ENCODE measurements around the gene LUC7L3. TPM values are rescaled to one million over a fixed set of nuclear protein-coding genes. Genes with fewer than 3 reads are reported as not detected.

Gene LUC7L3
- total RNA-seq, 1 experiment from 2014 or later: 108 TPM

GRCh38 chr17:50684288-50684611 is 35.2 kb upstream of the LUC7L3 start:
- peaks cover 39% of the 10 kb centered on the region for H3K4me1 Mint-ChIP-seq (ENCODE audit: insufficient read depth, unreplicated experiment)
- peak overlapping the region; percentile 46 for H3K27ac Mint-ChIP-seq (ENCODE audit: low read depth, unreplicated experiment)
- ChIA-PET CTCF (interaction anchor here (1.0 to 9.0 kb wide), 4 partner anchors 9 to 54 kb away, joined by 4 to 118 read pairs (median 14); partner anchors contain the start of gene ABCC3), POLR2A (interaction anchor here (1.0 to 4.1 kb wide), 6 partner anchors 10 to 166 kb away, joined by 3 to 29 read pairs (median 5); no protein-coding TSS in a partner anchor)
- no TSS peak for BruUV-seq (replicated peaks)
- DNase-seq (ENCODE audit: unreplicated experiment): no peak
- peaks cover 55% of the 10 kb centered on the region for H3K36me3 Mint-ChIP-seq (ENCODE audit: insufficient read depth, unreplicated experiment)
- intact Hi-C loops (cut with micrococcal nuclease): loop anchor here (5.0 kb wide), 1 partner anchor 137 kb away; the partner anchor contains the start of gene SPATA20
- no peak for TF ChIP-seq CTCF (IDR thresholded peaks at IDR 0.05; ENCODE audit: unreplicated experiment)
- H3K4me3 Mint-ChIP-seq (ENCODE audit: unreplicated experiment): no peak overlapping the region
- H3K27me3 Mint-ChIP-seq (ENCODE audit: insufficient read depth, unreplicated experiment): no peaks in the 10 kb centered on the region
- no peaks in the 10 kb centered on the region for H3K9me3 Mint-ChIP-seq (ENCODE audit: unreplicated experiment)

- DNase-seq (ENCODE audit: unreplicated experiment): peak; percentile 83
- H3K4me1 Mint-ChIP-seq (ENCODE audit: insufficient read depth, unreplicated experiment): peaks cover 43% of the 10 kb centered on the region
- ChIA-PET POLR2A (interaction anchor here (0.6 to 4.1 kb wide), 8 partner anchors 10 to 256 kb away, joined by 3 to 29 read pairs (median 5); no protein-coding TSS in a partner anchor), CTCF (interaction anchor here (1.0 to 9.0 kb wide), 5 partner anchors 10 to 55 kb away, joined by 4 to 118 read pairs (median 9); partner anchors contain the start of gene ABCC3)
- intact Hi-C loops (cut with micrococcal nuclease): loop anchor here (5.0 kb wide), 1 partner anchor 137 kb away; the partner anchor contains the start of gene SPATA20
- TF ChIP-seq CTCF (IDR thresholded peaks at IDR 0.05; ENCODE audit: unreplicated experiment): no peak
- BruUV-seq (replicated peaks): no TSS peak
- H3K9me3 Mint-ChIP-seq (ENCODE audit: unreplicated experiment): no peaks in the 10 kb centered on the region
- peaks cover 54% of the 10 kb centered on the region for H3K36me3 Mint-ChIP-seq (ENCODE audit: insufficient read depth, unreplicated experiment)
- peak overlapping the region; percentile 46 for H3K27ac Mint-ChIP-seq (ENCODE audit: low read depth, unreplicated experiment)
- no peaks in the 10 kb centered on the region for H3K27me3 Mint-ChIP-seq (ENCODE audit: insufficient read depth, unreplicated experiment)
- H3K4me3 Mint-ChIP-seq (ENCODE audit: unreplicated experiment): no peak overlapping the region
Measured at GRCh38 chr17:50684612-50685333, 34.6 kb upstream of the LUC7L3 start.

- intact Hi-C loops (cut with micrococcal nuclease): no loop called here
- ChIA-PET POLR2A (interaction anchor here (0.6 to 4.1 kb wide), 6 partner anchors 11 to 256 kb away, joined by 3 to 29 read pairs (median 6); no protein-coding TSS in a partner anchor), CTCF (interaction anchor here (0.7 to 9.0 kb wide), 4 partner anchors 9 to 55 kb away, joined by 3 to 118 read pairs (median 16); partner anchors contain the start of gene ABCC3)
- no peaks in the 10 kb centered on the region for H3K9me3 Mint-ChIP-seq (ENCODE audit: unreplicated experiment)
- H3K27me3 Mint-ChIP-seq (ENCODE audit: insufficient read depth, unreplicated experiment): no peaks in the 10 kb centered on the region
- H3K36me3 Mint-ChIP-seq (ENCODE audit: insufficient read depth, unreplicated experiment): peaks cover 55% of the 10 kb centered on the region
- TF ChIP-seq CTCF (IDR thresholded peaks at IDR 0.05; ENCODE audit: unreplicated experiment): no peak
- no peak overlapping the region for H3K4me3 Mint-ChIP-seq (ENCODE audit: unreplicated experiment)
- peak overlapping the region; percentile 46 for H3K27ac Mint-ChIP-seq (ENCODE audit: low read depth, unreplicated experiment)
- peaks cover 43% of the 10 kb centered on the region for H3K4me1 Mint-ChIP-seq (ENCODE audit: insufficient read depth, unreplicated experiment)
- DNase-seq (ENCODE audit: unreplicated experiment): no peak
- no TSS peak for BruUV-seq (replicated peaks)
Measured at GRCh38 chr17:50685334-50685665, 34.1 kb upstream of the LUC7L3 start.

- TF ChIP-seq CTCF (IDR thresholded peaks at IDR 0.05; ENCODE audit: unreplicated experiment): no peak
- CTCF ChIA-PET: interaction anchor here (0.7 to 9.0 kb wide), 5 partner anchors 9 to 137 kb away, joined by 3 to 118 read pairs (median 9); partner anchors contain the start of gene ABCC3
- Mint-ChIP-seq H3K9me3 (ENCODE audit: unreplicated experiment) (no peaks in the 10 kb centered on the region), H3K4me3 (ENCODE audit: unreplicated experiment) (peak overlapping the region; percentile 11), H3K36me3 (ENCODE audit: insufficient read depth, unreplicated experiment) (peaks cover 55% of the 10 kb centered on the region), H3K4me1 (ENCODE audit: insufficient read depth, unreplicated experiment) (peaks cover 43% of the 10 kb centered on the region), H3K27ac (ENCODE audit: low read depth, unreplicated experiment) (peak overlapping the region; percentile 37), H3K27me3 (ENCODE audit: insufficient read depth, unreplicated experiment) (no peaks in the 10 kb centered on the region)
- no TSS peak for BruUV-seq (replicated peaks)
- intact Hi-C loops (cut with micrococcal nuclease): no loop called here
- no peak for DNase-seq (ENCODE audit: unreplicated experiment)
- POLR2A ChIA-PET: interaction anchor here (0.5 to 4.1 kb wide), 8 partner anchors 12 to 139 kb away, joined by 3 to 29 read pairs (median 4); partner anchors contain the start of gene SPATA20
Measured at GRCh38 chr17:50685691-50686493, 33.5 kb upstream of the LUC7L3 start.

Data from MCF 10A (cell line).